HepG2 (cell line): ENCODE measurements around the gene ZNF367. TPM values are rescaled to one million over a fixed set of nuclear protein-coding genes. Genes with fewer than 3 reads are reported as not detected.

Experiments
- ATAC-seq: fragments of 200-7000 bp; cut with Tn5 transposase; 3 replicates; pipeline ENCODE4 v1.9.1; 2020; ENCODE audit warnings: mild to moderate bottlenecking, moderate library complexity
- BruUV-seq: library from RNA; stranded (reverse); fragments of 400-500 nt; replicated peaks from 2 replicates; lab custom pipeline; 2021; lab: Mats Ljungman, UMichigan
- CTCF ChIA-PET: fragments of 300-600 bp; formaldehyde crosslinking; extraction: SDS; loops from one replicate; lab custom pipeline; 2021; ENCODE audit warnings: low total read pairs, inconsistent platforms, low intra/inter-chr PET ratio; lab: Yijun Ruan, JAX
- POLR2A ChIA-PET: fragments of 350-600 bp; sonication (Branson Sonifier 250); formaldehyde crosslinking; loops from one replicate; lab custom pipeline; 2020; ENCODE audit warnings: antibody characterized with exemption, inconsistent platforms; lab: Yijun Ruan, JAX
- DNase-seq: peaks from one replicate; pipeline ENCODE4 v3.0.0-alpha.2; 2015; ENCODE audit warnings: low spot score
- FAIRE-seq: peaks from 3 replicates; lab custom pipeline; 2011; peaks lifted over from hg19 to GRCh38; lab: Jason Lieb, UNC
- H2AFZ ChIP-seq: one replicate; pipeline ENCODE4 v1.6.1; 2011; ENCODE audit warnings: low read length, inconsistent platforms
- H3K27ac ChIP-seq: fragments of 300-600 bp; 3 replicates; pipeline ENCODE4 v1.8.0; 2011; ENCODE audit warnings: mixed run types, mild to moderate bottlenecking, mixed read lengths, low read length, inconsistent platforms; ENCODE audit not compliant: insufficient read depth; ENCODE audit errors: extremely low read length
- H3K27me3 ChIP-seq, 2 experiments: fragments of 200-600 bp in 1 of 2; 2 replicates in 1 of 2; 3 replicates in 1 of 2; pipeline versions ENCODE4 v1.6.0 to v1.8.0; 2011; ENCODE audit warnings: low read length in 2 of 2, mild to moderate bottlenecking in 2 of 2, moderate library complexity in 2 of 2, inconsistent platforms in 1 of 2; ENCODE audit not compliant: insufficient read depth in 2 of 2, control insufficient read depth in 1 of 2
- H3K36me3 ChIP-seq, 2 experiments: fragments of 200-600 bp in 1 of 2; replicated peaks in 1 of 2; 2 replicates in 1 of 2; 3 replicates in 1 of 2; pipeline versions ENCODE4 v1.5.1 to v1.8.0; 2011; ENCODE audit warnings: low read length in 2 of 2, inconsistent platforms in 1 of 2; ENCODE audit not compliant: insufficient read depth in 2 of 2, control insufficient read depth in 1 of 2
- H3K4me1 ChIP-seq: 2 replicates; pipeline ENCODE4 v1.5.1; 2012; ENCODE audit warnings: low read length, inconsistent platforms; ENCODE audit not compliant: insufficient read depth
- H3K4me2 ChIP-seq: 2 replicates; pipeline ENCODE4 v1.6.0; 2011; ENCODE audit warnings: low read depth, low read length, inconsistent platforms
- H3K4me3 ChIP-seq, 3 experiments: fragments of 200-600 bp in 1 of 3; sonication (generic), shearing (Covaris generic) in 1 of 3; replicated peaks in 1 of 3; 2 replicates each; pipeline ENCODE4 v1.5.1; 2011 to 2016; ENCODE audit warnings: low read length in 3 of 3, inconsistent platforms in 2 of 3, low read depth in 2 of 3, mild to moderate bottlenecking in 2 of 3, control low read depth in 1 of 3, mixed read lengths in 1 of 3; ENCODE audit not compliant: insufficient read depth in 1 of 3
- H3K79me2 ChIP-seq: one replicate; pipeline ENCODE4 v1.6.1; 2011; ENCODE audit warnings: low read length, inconsistent platforms; ENCODE audit not compliant: insufficient read depth
- H3K9ac ChIP-seq: 2 replicates; pipeline ENCODE4 v1.6.0; 2011; ENCODE audit warnings: mild to moderate bottlenecking, low read depth, low read length, inconsistent platforms; ENCODE audit not compliant: insufficient read depth
- H3K9me3 ChIP-seq: 2 replicates; pipeline ENCODE4 v1.5.1; 2012; ENCODE audit warnings: mild to moderate bottlenecking, low read length
- H4K20me1 ChIP-seq: 2 replicates; pipeline ENCODE4 v1.6.0; 2011; ENCODE audit warnings: inconsistent platforms, mild to moderate bottlenecking, low read length, moderate library complexity; ENCODE audit not compliant: insufficient read depth
- AGO2 ChIP-seq: fragments of 200-400 bp; formaldehyde crosslinking; optimal IDR thresholded peaks from 2 replicates; pipeline ENCODE3; 2017; ENCODE audit warnings: mild to moderate bottlenecking, low read depth, low read length, moderate library complexity
- CENPT ChIP-seq: sonication (generic); formaldehyde crosslinking; IDR thresholded peaks from 2 replicates; pipeline ENCODE4 v1.8.0; 2022; ENCODE audit warnings: low read depth, mild to moderate bottlenecking, moderate library complexity, missing genetic modification reagents
- DPF2 ChIP-seq: sonication (generic); formaldehyde crosslinking; IDR thresholded peaks from 2 replicates; pipeline ENCODE4 v1.4.0; 2020; ENCODE audit warnings: mild to moderate bottlenecking, low read depth, missing genetic modification reagents, borderline replicate concordance
- EP300 ChIP-seq, 3 experiments: sonication (generic) in 1 of 3; formaldehyde crosslinking in 1 of 3; IDR thresholded peaks; 2 replicates each; pipeline versions ENCODE4 v1.5.1 to v1.6.1; 2011 to 2020; ENCODE audit warnings: low read depth in 2 of 3, low read length in 2 of 3, borderline replicate concordance in 1 of 3, improper control_type of control experiment in 1 of 3, mild to moderate bottlenecking in 1 of 3, missing genetic modification reagents in 1 of 3, moderate library complexity in 1 of 3
- KMT2A ChIP-seq: sonication (generic); formaldehyde crosslinking; IDR thresholded peaks from 2 replicates; pipeline ENCODE4 v1.4.0; 2020; ENCODE audit warnings: missing genetic modification reagents
- PAXIP1 ChIP-seq: sonication (generic); formaldehyde crosslinking; conservative IDR thresholded peaks from 2 replicates; pipeline ENCODE4 v1.4.0; 2020; ENCODE audit warnings: mild to moderate bottlenecking, missing genetic modification reagents, moderate library complexity
- POLR2A ChIP-seq, 2 experiments: IDR thresholded peaks; 2 replicates each; pipeline ENCODE4 v1.6.1; 2011; ENCODE audit warnings: low read depth in 2 of 2, low read length in 2 of 2, mild to moderate bottlenecking in 1 of 2, moderate library complexity in 1 of 2; ENCODE audit not compliant: insufficient read depth in 1 of 2
- ZNF276 ChIP-seq: sonication (generic); formaldehyde crosslinking; IDR thresholded peaks from 2 replicates; pipeline ENCODE4 v1.4.0; 2020; ENCODE audit warnings: mild to moderate bottlenecking, low read depth, missing genetic modification reagents
- ZNF850 ChIP-seq: sonication (generic); formaldehyde crosslinking; conservative IDR thresholded peaks from 2 replicates; pipeline ENCODE4 v1.9.0; 2021; ENCODE audit warnings: mild to moderate bottlenecking, missing genetic modification reagents
- ZSCAN29 ChIP-seq: sonication (generic); formaldehyde crosslinking; conservative IDR thresholded peaks from 2 replicates; pipeline ENCODE4 v1.4.0; 2020; ENCODE audit warnings: mild to moderate bottlenecking, missing genetic modification reagents
- WGBS: methylation state at CpG from one replicate; pipeline ENCODE4 v1.1.6; 2017; ENCODE audit warnings: low lambda C conversion rate; 5-methylcytosine and 5-hydroxymethylcytosine counted together
- in situ Hi-C: cut with HindIII; loops from 2 replicates; pipeline ENCODE4 v1.10.0; 2017; ENCODE audit warnings: low pct_unique_long_range_greater_than_20kb; ENCODE audit not compliant: extremely low pct_ligation_motif_present
- intact Hi-C: fragments of 100-400 bp; cut with micrococcal nuclease; formaldehyde crosslinking; loops from one replicate; pipeline ENCODE4 v1.10.0; 2022; ENCODE audit not compliant: unreplicated experiment
- polyA plus RNA-seq, 8 experiments: library from polyadenylated mRNA; depleted of rRNA in 3 of 8; stranded (reverse) in 7 of 8; unstranded in 1 of 8; fragments of >200 nt; fragmentation: Illumina TruSeq in 4 of 8; extraction: Trizol in 4 of 8; gene quantifications; 2 replicates each; pipeline versions ENCODE4 v1.2.1 to v1.2.3, GENCODE V29; 2011 to 2016; ENCODE audit warnings: low read depth in 4 of 8, missing spikeins in 1 of 8, mixed read lengths in 1 of 8; ENCODE audit not compliant: insufficient read depth in 1 of 8
- total RNA-seq, 5 experiments: library from RNA; depleted of rRNA; stranded (reverse); fragments of >200 nt; fragmentation: Illumina TruSeq; extraction: Trizol; gene quantifications; 2 replicates each; pipeline ENCODE4 v1.2.3, GENCODE V29; 2016; ENCODE audit warnings: low read depth in 1 of 5

Gene ZNF367
- total and polyA plus RNA-seq, 2 of the 13 experiments (the other 11 are each of a cell fraction or from before 2014, with no cell fraction given), result 2.9 to 7.7 TPM

- no peak for TF ChIP-seq DPF2 (CRISPR knock-in tag)
- peak; percentile 30 for TF ChIP-seq AGO2
- no peak for TF ChIP-seq KMT2A
- Histone ChIP-seq H2AFZ (no peak overlapping the region), H3K79me2 (no peaks in the 10 kb centered on the region), H3K4me3 (no peak overlapping the region), H3K27ac (peak overlapping the region; percentile 31), H3K4me2 (no peak overlapping the region), H3K4me1 (peaks cover 81% of the 10 kb centered on the region), H4K20me1 (no peaks in the 10 kb centered on the region), H3K9ac (no peak overlapping the region), H3K36me3 (peaks cover 6 to 18% of the 10 kb centered on the region in 2 experiments), H3K27me3 (no peaks in the 10 kb centered on the region), H3K9me3 (no peaks in the 10 kb centered on the region)
- DNase-seq (no peak), ATAC-seq (no peak), FAIRE-seq (no peak)
- no TSS peak for BruUV-seq
- intact Hi-C loops (loop anchor here (5.0 kb wide), 1 partner anchor 75 kb away; the partner anchor contains the start of gene ZNF367), in situ Hi-C loops (loop anchor here (5.0 to 25.0 kb wide), 2 partner anchors 75 to 320 kb away; partner anchors contain the start of genes PRXL2C and ZNF367)
- POLR2A ChIA-PET, result interaction anchor here (1.6 kb wide), 1 partner anchor 40 kb away, joined by 6 read pairs; no protein-coding TSS in a partner anchor
- WGBS, result 98% methylated on average over 17 of the region's 20 CpGs
- CTCF ChIA-PET, result no interaction called here
Observed at GRCh38 chr9:96342571-96343245, 75.5 kb downstream of the ZNF367 start.

GRCh38 chr9:96340707-96341106, 77.5 kb downstream of the ZNF367 start:
- peak overlapping the region; percentile 31; the same call in 1 of the 2 replicates for H3K4me2 ChIP-seq
- DNase-seq (peak; percentile 36), FAIRE-seq (no peak), ATAC-seq (no peak)
- no peaks in the 10 kb centered on the region for H3K9me3 ChIP-seq
- intact Hi-C loops (loop anchor here (5.0 kb wide), 1 partner anchor 77 kb away; the partner anchor contains the start of gene ZNF367), in situ Hi-C loops (loop anchor here (5.0 to 25.0 kb wide), 2 partner anchors 77 to 322 kb away; partner anchors contain the start of genes PRXL2C and ZNF367)
- no peak overlapping the region for H3K4me3 ChIP-seq
- H2AFZ ChIP-seq, result no peak overlapping the region
- H4K20me1 ChIP-seq, result no peaks in the 10 kb centered on the region
- H3K79me2 ChIP-seq, result no peaks in the 10 kb centered on the region
- H3K36me3 ChIP-seq, result peaks cover 6 to 22% of the 10 kb centered on the region in 2 experiments; a peak in 4 of 5 replicates
- POLR2A ChIA-PET, result interaction anchor here (1.5 kb wide), 1 partner anchor 151 kb away, joined by 3 read pairs; no protein-coding TSS in a partner anchor
- no peaks in the 10 kb centered on the region for H3K27me3 ChIP-seq
- no TSS peak for BruUV-seq
- WGBS, result 32% methylated on average over 3 of the region's 3 CpGs
- H3K4me1 ChIP-seq, result peaks cover 85% of the 10 kb centered on the region
- CTCF ChIA-PET, result no interaction called here
- 0 out of 2 replicates have a peak overlapping the region, but pooled peaks have one; percentile 42 for H3K9ac ChIP-seq
- H3K27ac ChIP-seq, result peak overlapping the region; percentile 97
- TF ChIP-seq CENPT (CRISPR knock-in tag) (no peak), EP300 (IDR thresholded peaks at IDR 0.05; ENCODE audit: low read depth in 2 of 2, low read length in 2 of 2) (peak in 1 of 2 experiments; percentile 30; a peak in 1 of 4 replicates), EP300 (CRISPR knock-in tag; IDR thresholded peaks at IDR 0.05; ENCODE audit: borderline replicate concordance) (no peak), DPF2 (CRISPR knock-in tag) (no peak), ZSCAN29 (peak; percentile 95), ZNF850 (CRISPR knock-in tag) (no peak), ZNF276 (no peak), POLR2A (IDR thresholded peaks at IDR 0.05; ENCODE audit: insufficient read depth in 1 of 2, low read depth in 2 of 2, low read length in 2 of 2) (no peak), PAXIP1 (CRISPR knock-in tag) (peak; percentile 27; the same call in 1 of the 2 replicates)
